BJ (cell line): ENCODE measurements around the gene OPCML. TPM values are rescaled to one million over a fixed set of nuclear protein-coding genes. Genes with fewer than 3 reads are reported as not detected.
A peak's percentile ranks its signal among the peaks of the same experiment; 100 is the strongest.

Experiments used
- CTCF ChIA-PET: fragments of 350-600 bp; formaldehyde crosslinking; extraction: SDS; loops from one replicate; lab custom pipeline; 2021; ENCODE audit warnings: antibody characterized with exemption, inconsistent platforms; lab: Yijun Ruan, JAX
- POLR2A ChIA-PET: fragments of 300-600 bp; sonication (Branson Sonifier 250); formaldehyde crosslinking; extraction: SDS; loops from one replicate; lab custom pipeline; 2021; ENCODE audit warnings: antibody characterized with exemption; lab: Charles Lee
- DNase-seq: peaks from one replicate; pipeline ENCODE4 v3.0.0-alpha.2; 2011; ENCODE audit warnings: low read depth
- H3K27me3 ChIP-seq: 2 replicates; pipeline ENCODE4 v1.6.0; 2011; ENCODE audit warnings: low read length; ENCODE audit not compliant: control insufficient read depth, insufficient read depth
- H3K36me3 ChIP-seq: 2 replicates; pipeline ENCODE4 v1.5.1; 2011; ENCODE audit warnings: low read length; ENCODE audit not compliant: control insufficient read depth, insufficient read depth
- H3K4me3 ChIP-seq: 2 replicates; pipeline ENCODE4 v1.5.1; 2011; ENCODE audit warnings: low read depth, mild to moderate bottlenecking, control low read depth, low read length
- CTCF ChIP-seq: IDR thresholded peaks from 2 replicates; pipeline ENCODE4 v1.5.1; 2011; ENCODE audit warnings: low read depth, mild to moderate bottlenecking, control low read depth, inconsistent platforms, low read length, moderate library complexity; ENCODE audit not compliant: insufficient read depth
- polyA plus RNA-seq: library from polyadenylated mRNA; depleted of rRNA; stranded (reverse); fragments of >200 nt; gene quantifications from 2 replicates; pipeline ENCODE4 v1.2.3, GENCODE V29; 2011

The OPCML gene
- polyA plus RNA-seq, 1 experiment, result 2.0 TPM

GRCh38 chr11:133086518-133086917 is 445.8 kb downstream of the OPCML start:
- ChIA-PET CTCF (interaction anchor here (1.4 kb wide), 1 partner anchor 17 kb away, joined by 5 read pairs; no protein-coding TSS in a partner anchor), POLR2A (no interaction called here)
- Histone ChIP-seq H3K36me3 (no peaks in the 10 kb centered on the region), H3K27me3 (no peaks in the 10 kb centered on the region), H3K4me3 (no peak overlapping the region)
- TF ChIP-seq CTCF, result no peak
- no peak for DNase-seq

GRCh38 chr11:133082841-133083488 is 449.3 kb downstream of the OPCML start:
- POLR2A ChIA-PET, result no interaction called here
- H3K4me3 ChIP-seq, result peak overlapping the region; percentile 44
- TF ChIP-seq CTCF, result peak; percentile 32
- no peak for DNase-seq
- CTCF ChIA-PET, result interaction anchor here (0.6 to 2.0 kb wide), 9 partner anchors 9 to 752 kb away, joined by 3 to 6 read pairs (median 4); no protein-coding TSS in a partner anchor
- no peaks in the 10 kb centered on the region for H3K36me3 ChIP-seq
- H3K27me3 ChIP-seq, result peaks cover 6% of the 10 kb centered on the region

- H3K4me3 ChIP-seq, result peak overlapping the region; percentile 21; the same call in 1 of the 2 replicates
- no peak for DNase-seq
- ChIA-PET CTCF (interaction anchor here (0.5 to 1.2 kb wide), 5 partner anchors 9 to 443 kb away, joined by 3 to 6 read pairs (median 4); no protein-coding TSS in a partner anchor), POLR2A (no interaction called here)
- no peak for TF ChIP-seq CTCF
- no peaks in the 10 kb centered on the region for H3K36me3 ChIP-seq
- peaks cover 6% of the 10 kb centered on the region for H3K27me3 ChIP-seq
Measured at GRCh38 chr11:133082453-133082781, 449.9 kb downstream of the OPCML start.

GRCh38 chr11:133081730-133082452 is 450.4 kb downstream of the OPCML start:
- POLR2A ChIA-PET, result no interaction called here
- peaks cover 6% of the 10 kb centered on the region for H3K27me3 ChIP-seq
- CTCF ChIA-PET, result interaction anchor here (0.5 to 4.5 kb wide), 7 partner anchors 8 to 443 kb away, joined by 3 to 37 read pairs (median 4); no protein-coding TSS in a partner anchor

More at GRCh38 chr11:133081730-133082452, 450.4 kb downstream of the OPCML start:
- no peaks in the 10 kb centered on the region for H3K36me3 ChIP-seq
- H3K4me3 ChIP-seq, result no peak overlapping the region
- DNase-seq, result no peak
- TF ChIP-seq CTCF, result no peak
